GM21390 (cell line): ENCODE results near the gene GRIK5.
A peak's percentile ranks its signal among the peaks of the same experiment; 100 is the strongest.

ENCODE experiments used
- ATAC-seq: cut with Tn5 transposase; IDR thresholded peaks from one replicate; pipeline ENCODE4 v1.9.1; 2021; ENCODE audit not compliant: unreplicated experiment

GRIK5 gene

GRCh38 chr19:42076380-42076944, 6.5 kb upstream of the GRIK5 start:
- ATAC-seq: no peak

DNA sequence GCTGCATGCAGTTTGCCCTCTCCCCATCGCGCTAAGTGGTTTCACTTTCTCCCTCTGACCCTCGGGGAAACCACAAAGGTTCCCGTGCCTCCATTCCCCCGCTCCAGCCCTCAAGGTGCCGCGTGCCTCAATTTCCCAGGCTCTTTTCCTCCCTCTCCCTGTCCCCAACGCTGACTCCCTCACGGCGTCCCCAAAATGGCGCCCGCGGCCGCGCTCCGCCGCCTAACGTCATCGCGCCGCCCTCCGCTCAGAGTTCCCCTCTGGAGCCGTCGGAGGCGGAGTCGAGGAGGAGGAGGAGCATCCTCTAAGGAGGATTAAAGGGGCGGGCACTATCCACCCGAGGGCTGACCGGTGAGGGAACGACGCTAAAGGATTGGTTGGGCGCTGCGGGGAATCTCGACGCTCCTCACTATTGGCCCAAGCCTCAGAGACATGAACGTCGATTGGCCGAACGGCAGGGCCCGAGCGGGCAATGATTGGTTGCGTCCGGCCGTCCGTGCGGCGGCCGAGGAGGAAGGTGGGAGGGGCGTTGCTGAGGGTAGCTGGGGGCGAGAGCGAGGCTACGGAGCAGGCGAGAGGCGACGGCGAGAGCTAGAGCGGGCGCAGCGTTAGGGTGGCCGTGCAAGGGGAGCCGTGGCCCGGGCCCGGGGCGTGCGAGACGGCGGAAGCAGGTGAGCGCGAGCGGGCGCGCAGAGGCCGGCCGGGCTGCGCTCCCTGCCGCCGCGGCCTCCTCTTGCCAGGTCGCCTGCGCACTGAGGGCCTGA, 5.8 kb upstream of the GRIK5 start, which contains the start of gene ZNF574:
Gene ZNF574, plus strand, starts transcription at position 551 of the 764 bp plus-strand sequence. CDS start 2,441 bp downstream, outside the sequence.
- ATAC-seq: peak; percentile 90

DNA sequence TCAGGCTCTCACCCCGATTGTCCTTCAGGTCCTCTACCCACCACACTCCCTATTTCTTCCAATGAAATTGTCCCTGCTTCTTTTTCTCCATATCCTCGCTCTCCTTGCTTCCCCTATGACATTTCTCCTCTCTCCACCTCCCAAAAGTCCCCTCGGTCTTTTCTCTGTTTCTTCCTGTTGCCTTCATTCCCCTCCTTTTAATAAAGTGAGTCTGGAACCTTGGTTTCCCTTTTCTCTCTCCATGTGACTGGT, 5.3 kb upstream of the GRIK5 start:
- no peak for ATAC-seq

DNA sequence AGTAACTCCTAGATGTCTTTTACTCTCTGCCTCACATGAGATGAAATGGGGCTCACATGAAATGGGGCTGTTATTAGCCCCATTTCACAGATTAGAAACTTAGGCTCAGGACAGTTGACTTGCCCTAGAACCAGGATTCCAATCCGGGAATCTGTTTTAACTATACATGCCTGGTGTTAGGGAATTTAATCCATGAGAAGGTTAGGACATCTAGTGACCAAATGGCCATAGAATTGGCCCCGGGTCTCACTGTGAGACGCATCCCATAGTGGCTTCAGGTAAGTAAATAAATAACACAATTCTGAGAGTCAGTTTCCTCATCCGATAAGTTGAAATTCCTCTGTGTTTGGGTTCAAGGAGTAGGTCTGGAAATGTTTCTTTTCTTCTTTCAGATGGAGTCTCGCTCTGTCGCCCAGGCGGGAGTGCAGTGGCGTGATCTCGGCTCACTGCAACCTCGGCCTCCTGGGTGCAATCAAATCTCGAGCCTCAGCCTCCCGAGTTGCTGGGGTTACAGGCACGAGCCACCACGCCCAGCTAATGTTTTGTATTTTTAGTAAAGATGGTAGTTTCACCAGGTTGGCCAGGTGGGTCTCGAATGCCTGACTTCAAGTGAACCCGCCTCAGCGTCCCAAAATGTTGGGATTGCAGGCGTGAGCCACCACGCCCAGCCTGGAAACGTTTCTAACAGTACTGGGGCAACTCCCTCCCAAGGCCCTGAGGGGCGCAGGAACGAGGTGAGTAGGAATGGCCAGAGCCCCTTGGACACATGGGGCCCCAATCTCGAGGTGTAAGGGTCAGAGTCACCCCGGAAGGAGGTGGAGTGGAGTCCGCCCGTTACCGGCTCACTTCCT, 4.7 kb upstream of the GRIK5 start:
- no peak for ATAC-seq

DNA sequence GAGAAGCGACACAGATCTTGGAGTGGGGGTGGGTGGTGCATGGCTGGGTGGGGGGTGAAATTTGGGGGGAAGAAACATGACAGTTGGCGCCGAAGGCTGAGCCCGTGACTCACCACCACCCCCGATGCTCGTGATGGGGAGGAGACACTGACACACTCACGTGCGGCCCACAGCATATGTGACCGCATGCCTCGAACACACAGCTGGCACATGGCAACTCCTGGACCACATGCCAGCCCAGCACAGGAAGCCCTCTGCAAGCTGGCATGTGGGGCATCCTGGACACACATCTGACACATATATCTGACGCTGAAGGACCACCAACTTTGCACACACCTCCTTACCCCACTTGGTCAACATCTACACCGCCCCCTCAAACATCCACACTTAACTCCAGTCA, 1.2 kb upstream of the GRIK5 start:
- ATAC-seq: no peak

DNA sequence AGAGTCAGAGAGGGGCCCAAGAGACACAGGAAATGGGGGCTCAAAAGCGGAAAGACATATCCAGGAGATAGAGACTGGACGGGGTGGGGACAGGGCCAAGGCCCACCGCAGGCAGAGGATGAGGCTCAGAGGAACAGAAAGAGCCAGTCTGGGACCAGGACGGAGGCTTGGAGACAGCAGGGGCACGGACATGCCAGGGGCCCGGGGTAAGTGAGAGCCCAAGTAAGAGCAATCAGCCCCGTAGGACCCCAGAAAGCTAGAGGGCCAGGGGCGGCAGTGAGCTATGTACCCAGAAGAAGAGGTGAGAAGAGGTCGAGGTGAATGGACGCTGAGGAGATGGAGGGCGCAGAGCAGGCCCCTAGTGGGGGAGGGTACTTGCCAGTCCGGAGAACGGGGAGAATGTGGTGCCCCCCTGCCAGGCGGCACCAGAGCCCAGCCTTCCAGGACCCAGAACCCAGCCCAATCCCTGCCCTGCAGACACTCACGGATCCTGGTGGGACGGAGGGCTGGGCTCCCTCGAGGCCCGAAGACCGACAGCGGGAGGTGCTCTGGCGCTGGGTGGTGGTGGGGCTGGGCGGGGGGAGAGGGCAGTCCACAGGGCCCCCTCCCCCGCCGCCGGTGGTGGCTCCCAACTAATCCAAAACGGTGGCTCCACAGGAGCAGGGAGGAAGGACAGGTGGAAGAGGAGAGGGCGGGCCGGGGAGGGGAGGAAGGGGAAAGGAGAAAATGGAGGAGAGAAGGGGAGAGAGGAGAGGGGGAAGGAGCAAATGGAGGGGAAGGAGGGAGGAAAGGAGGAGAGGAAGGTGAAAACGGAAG, 1.0 kb downstream of the GRIK5 start:
- no peak for ATAC-seq

GRCh38 chr19:42068361-42068755, 1.6 kb downstream of the GRIK5 start:
- ATAC-seq: no peak

DNA sequence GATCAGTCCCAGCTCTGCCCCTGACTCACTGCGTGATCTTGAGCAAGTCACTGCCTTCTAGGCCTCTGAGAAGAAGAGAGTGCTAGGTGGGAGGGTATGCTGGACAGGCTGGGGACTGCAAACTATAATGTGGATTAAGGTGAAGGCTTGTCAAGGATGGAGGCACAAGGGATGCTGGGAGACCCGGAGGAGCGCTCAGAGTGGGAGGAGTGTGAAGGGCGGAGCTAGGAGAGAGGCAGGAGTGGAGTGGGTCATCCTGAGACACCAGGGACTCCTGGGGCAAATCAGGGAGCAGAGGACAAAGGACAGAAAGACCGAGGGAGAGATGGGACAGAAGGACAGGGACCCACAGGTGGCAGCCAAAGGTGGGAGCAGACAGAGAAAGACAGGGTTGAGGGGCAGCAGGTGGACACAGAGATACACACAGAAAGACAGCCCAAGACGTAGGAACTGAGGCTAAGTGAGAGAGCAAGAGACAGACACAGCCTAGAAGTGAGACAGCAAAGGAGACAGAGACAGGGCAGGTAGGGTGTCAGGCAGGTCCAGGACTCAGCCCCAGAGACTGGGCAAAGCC, 2.6 kb downstream of the GRIK5 start:
- ATAC-seq: no peak

DNA sequence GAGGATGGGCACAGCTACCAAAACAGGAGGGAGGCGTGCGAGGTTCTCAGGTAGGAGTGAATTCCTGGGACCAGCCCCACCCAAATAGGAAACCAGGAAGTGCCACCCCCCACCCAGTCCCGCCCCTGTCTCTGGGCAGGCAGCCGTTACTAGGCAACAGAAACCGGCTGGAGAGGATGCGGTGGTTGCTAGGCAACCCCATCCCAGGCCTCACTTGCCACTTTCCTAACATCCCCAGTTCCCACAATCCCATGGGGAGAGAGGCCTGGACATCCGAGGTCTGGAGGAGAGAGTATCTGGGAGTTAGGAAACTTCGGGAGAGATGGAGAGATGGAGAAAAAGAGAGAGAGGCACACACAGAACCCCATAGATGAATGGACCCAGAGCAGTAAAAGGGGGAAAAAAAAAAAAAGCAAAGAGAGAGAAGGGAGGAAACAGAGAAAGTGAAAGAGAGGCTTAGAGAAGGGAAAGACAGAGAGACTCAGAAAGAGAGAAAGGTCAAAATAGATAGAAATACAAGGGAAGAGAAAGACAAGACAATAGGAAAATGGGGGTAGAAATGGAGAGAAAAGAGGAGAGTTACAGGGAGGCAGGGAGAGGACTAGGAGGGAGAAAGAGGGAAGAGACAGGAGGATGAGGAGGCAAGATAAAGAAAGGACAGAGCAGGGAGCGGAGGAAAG, 3.8 kb downstream of the GRIK5 start:
- no peak for ATAC-seq

- ATAC-seq: no peak
Measured at GRCh38 chr19:42065511-42065910, 4.5 kb downstream of the GRIK5 start.

DNA sequence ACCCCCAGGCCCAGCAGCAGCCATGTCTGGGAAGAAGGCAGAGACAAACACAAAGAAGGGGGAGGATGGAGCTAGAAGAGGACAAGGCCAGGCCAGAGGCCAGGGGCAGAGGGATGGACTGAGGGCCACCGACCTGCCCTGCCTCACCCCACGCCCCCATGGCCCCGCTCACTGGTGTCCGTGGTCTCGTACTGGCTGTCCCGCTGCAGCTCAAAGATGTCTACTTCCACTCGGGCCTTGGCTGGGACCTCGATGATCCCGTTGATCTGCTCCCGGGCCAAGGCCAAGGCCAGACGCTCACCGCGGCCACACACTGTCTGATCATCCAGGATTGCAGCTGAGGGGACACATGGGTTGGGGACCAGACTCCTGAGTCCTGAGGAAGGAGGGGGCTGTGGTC, 5.0 kb downstream of the GRIK5 start:
- ATAC-seq: no peak

DNA sequence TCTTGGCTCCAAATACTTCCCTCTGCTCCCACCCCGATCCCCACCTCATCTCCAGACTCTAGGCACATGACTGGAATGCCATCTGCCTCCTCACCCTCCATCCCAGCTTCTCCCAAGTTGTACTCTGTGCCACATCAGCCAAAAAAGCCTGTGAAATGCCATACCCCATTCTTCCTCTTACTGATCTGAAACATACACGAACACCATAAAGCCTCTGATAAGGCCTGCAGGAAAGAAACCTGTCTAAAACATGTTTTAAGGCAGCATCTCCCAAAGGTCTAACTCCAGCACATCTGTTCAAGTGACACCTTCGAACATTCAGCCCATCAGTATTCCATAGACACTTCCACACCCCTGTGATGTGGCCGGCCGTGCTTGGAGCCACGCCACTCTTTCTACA, 5.6 kb downstream of the GRIK5 start:
- ATAC-seq: no peak

GRCh38 chr19:42062381-42062780, 7.6 kb downstream of the GRIK5 start:
- no peak for ATAC-seq

- ATAC-seq: no peak
Measured at GRCh38 chr19:42060117-42060516, 9.9 kb downstream of the GRIK5 start.

DNA sequence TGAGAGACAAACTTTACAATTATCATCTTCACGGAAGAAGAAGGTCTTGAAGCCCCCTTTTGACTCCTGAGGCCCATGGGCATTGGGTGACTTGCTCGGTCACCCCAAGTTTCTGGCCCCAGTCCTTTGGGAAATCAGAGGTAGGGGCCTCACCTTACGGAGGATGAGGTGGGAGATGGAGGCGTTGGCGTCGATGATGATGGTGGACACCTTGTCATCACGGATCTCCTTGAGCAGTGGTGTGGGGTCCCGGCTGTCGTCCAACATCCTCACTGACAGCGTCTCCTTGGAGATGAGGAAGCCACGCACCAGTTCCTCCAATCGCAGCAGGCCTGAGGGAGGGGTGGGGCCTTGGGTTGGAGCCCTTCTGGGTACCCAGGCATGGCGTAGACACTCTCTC, 10.8 kb downstream of the GRIK5 start:
- ATAC-seq: no peak

DNA sequence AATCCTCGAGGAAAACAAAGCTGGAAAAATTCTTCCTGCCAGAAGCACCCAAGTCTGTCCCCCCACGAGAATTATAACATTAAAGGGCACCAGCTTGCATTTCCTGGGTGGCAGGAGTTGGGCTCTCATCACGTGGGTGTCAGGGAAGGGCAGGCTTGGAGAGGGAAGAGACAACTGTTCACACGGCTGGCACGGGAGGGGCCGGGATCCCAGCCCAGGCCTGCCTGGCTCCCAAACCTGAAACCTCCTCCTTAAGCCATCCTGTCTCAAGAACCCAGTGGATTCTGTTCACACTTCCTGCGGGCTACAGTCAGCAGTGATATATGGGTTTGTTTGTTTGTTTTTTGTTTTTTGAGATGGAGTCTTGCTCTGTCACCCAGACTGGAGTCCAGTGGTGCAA, 12.2 kb downstream of the GRIK5 start:
- no peak for ATAC-seq

GRCh38 chr19:42054205-42054604, 15.8 kb downstream of the GRIK5 start:
- no peak for ATAC-seq

DNA sequence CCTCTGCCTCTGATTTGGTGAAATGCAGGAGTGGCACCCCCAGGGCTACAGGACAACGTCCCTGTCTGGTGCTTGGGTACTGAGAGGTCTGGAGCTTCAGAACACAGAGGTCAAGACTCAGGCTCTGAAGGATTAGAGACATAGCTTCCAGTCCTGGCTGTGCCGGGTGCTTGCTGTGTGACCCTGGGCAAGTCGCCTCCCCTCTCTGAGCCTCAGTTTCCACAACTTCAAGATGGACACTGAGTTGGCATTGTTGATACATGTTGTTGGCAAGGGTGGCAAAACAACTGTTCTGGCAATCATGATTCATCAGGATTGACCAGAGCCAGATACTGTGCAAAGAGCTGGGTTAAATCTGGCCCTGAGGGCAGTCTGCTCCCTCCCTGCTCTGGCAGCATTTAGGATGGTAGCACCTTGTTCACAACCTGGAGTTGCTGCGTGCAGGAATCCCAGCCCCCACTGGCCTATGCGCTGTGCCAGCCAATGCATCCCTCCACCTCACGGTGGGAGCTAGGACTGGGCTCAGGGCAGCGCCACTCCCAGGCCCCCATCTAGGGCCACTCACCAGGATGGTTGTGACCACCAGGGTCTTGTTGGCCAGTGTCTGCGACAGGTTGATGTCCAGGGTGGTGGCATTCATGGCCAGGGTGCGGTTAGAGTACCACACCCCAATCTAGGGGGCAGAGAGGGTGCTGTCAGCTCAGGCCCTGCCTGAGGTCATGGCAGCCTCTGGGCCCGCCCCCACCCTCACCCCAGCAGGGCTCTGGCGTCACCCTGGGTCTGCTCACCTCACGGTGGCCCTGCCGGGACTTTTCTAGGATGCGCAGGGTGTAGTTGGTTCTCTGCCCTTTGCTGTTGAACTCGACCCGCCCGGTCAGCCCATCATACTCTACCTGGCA, 16.7 kb downstream of the GRIK5 start:
- no peak for ATAC-seq

GRCh38 chr19:42052241-42052863, 17.7 kb downstream of the GRIK5 start:
- ATAC-seq: no peak
